Inflammatory macrophage treated with lipopolysaccharide for 4 hours (primary cell): ENCODE results near the gene CPEB1.
"Not testable (repeated sequence)": the region's sequence is repeated elsewhere in the genome, so short reads cannot be mapped to it uniquely, and the experiment has no call there.

ENCODE experiments used
- DNase-seq: peaks from one replicate; pipeline ENCODE4 v3.0.0-alpha.2; 2020

CPEB1 gene

DNA sequence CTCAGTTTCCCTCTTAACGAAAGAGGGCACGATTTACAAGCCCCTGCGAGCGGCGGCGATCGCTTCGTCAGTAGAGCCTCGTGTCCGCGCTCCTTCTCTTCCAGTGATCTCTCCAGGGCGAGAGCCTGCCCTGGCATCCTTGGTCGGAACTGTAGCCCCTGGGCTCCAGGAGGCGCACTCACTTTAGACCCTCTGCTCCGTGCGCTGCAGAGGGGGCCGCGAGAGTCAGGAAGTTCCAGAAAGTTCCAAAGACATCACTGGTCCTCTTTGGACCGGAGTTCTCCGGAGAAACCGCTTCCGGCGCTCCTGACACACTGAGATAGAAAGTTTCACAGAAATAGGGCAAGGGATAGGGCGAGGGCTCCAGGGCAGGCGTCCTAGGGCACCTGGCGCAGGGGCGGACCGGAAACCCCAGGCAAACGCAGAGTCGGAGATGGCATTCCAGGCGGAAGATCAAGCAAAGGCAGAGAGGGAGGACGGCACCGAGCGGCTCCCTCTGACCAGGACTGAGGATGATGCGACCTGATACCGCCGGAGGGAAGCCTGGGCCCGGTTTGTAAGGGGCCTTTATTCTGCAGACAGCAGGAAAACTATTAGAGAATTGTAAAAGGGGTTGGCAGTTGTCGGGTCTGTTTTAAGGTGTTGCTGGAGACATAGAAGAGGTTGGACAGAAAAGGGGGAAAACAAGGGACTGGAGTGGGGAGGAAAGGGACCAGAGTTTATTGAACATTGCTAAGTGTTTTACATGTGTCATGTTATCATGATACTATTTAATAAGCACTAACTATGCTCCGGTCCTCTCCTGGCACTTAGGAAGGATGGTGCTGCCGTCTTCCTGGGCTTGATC, 1.3 kb upstream of the CPEB1 start:
- DNase-seq = no peak

DNA sequence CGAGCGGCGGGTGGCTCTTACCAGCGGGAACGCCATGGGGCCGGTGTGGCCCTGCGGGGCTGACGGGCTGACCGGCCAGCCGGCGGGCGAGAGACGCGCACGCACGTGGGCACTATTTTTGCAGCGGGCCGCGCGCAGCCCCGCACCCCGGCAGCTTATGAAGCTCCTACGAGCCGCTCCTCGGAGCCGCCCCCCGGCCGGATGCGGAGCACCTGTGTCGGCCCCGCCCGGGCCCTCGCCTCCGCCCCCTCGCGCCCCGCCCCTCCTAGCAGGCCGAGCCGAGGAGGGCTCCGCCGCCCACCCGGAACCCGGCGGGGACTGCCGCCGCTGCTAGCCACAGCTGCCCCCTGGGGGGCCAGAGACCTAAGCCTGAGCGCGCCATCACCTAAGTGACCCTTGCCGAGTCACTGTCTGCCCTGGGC, 683 bp upstream of the CPEB1 start:
- DNase-seq = no peak

DNA sequence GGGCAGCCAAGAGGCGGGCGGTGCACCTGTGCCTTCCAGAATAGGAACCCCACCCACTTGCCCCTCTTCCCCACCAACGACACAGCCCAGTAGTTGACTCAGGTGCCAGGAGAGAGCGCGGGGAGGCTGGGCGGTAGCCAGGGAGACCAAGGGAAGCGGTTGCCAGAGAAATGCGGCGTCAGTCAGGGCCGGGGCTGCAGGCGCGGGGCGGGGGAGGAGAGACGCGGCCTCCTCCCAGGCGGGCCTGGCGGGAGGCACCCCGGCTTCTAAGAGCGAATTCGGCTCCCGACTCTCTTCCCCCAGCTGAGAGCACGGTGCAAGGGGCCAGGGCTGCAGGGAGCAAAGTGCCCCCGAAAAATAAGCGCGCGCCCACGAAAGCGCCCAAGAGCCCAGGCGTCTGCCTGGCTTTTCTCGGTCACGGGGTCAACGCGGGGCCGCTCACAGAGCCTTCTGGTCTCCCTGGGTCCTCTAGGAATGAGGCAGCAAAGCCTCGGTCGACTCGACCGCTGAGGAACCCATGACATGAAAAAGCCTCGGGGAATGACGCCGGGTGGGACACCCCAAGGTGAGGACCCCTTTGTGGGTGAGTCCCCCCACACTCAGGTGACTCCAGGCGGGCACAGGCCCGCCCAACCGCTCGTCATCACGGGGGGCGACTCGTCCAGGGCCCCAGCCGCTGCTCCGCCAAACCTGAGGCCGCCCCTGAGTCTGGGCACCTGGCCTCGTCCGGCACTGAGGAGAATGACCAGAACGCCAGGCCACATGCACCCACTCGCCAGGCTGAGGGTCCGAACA, 716 bp downstream of the CPEB1 start:
- no peak for DNase-seq

DNA sequence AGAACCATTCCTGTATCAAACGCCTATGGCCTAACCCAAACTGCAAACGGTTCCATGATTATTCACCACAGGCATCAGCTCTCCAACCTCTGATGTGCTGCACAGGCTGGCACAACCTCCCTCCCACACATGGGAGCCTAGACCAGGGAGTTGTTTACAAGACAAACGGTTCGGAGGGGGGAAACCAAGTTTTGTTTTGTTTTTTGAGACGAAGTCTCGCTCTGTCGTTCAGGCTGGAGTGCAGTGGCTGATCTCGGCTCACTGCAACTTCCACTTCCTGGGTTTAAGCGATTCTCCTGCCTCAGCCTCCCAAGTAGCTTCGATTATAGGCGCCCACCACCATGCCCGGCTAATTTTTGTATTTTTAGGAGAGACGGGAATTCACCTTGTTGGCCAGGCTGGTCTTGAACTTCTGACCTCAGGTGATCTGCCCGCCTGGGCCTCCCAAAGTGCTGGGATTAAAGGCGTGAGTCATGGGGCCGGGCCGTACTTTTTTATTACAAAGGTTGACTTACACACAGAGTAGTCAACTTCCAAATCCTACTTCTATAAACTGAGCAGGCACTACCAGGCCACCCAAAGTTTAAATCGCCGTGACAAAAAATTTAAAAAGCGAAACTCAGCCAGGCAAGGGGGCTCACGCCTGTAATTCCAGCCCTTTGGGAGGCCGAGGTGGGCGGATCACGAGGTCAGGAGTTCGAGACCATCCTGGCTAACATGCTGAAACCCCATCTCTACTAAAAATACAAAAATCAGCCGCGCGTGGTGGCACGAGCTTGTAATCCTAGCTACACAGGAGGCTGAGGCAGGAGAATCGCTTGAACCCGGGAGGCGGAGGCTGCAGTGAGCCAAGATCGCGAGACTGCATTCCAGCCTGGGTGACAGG, 2.0 kb downstream of the CPEB1 start:
- DNase-seq = not testable (repeated sequence)

DNA sequence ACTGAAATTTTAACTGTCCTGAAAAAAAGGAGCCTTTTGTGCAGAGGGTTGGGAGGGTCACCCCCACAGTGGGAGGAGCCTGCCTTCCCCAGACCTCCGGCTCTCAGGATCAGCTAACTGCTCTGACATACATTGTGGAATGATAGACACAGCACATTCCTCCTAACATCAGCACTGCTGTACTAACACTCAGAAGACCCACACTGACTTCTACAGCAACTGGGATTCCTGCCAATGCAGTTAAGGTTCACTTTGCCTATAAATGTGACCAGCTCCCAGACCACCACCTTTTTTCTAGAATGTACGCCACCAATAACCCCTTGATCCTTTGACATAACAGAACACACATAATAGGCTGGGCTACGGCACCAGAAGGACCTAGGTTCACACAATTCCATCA, 3.2 kb downstream of the CPEB1 start:
- DNase-seq = no peak

DNA sequence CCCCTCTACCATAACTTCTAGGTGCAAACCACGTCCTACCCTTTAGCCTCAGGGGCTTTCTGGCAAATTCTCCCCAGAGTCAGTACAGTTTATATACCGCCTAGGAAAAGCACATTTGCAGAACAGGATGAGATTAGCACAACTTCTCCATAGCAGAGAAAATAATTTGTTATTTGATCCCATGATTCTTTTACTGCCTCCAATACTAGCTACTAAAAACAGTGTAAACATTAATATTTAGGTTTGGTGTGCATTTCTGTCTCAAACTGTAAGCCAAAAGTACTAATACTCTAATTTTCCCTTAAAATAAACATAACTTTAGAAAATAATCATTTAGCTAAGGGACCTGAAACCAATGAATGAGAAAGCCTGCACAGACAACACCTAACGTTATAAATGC, 4.5 kb downstream of the CPEB1 start:
- DNase-seq = no peak

DNA sequence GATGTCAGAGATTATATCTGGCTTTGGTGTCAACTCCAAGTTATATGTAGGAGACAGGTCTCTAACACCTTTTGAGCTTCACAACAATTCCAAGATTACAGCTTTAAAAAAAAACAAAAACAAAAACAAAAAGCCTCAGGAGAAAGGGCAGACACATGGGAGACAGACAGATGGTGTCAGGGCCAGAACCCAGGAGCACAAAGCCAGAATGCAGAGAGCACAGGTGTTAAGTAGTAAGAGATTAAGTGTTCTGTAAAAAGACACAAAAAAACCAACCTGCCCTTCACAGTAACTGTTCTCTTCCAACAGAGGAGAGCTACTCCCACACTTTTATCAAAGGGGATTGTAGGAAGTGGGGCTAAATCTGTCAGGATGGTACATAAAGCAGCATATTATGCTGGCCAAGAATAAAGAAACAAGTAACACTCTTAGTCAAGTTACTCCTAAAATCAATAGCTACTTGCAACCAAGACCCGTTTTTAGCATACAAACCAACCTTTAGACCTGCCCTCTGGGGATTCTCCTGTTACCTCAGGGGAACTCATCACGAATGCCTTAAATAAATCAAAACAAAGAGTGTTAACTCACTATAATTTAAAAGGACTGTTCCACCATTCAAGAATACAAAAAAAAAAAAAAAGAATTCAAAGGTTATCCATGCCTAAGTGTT, 5.9 kb downstream of the CPEB1 start:
- DNase-seq = no peak

DNA sequence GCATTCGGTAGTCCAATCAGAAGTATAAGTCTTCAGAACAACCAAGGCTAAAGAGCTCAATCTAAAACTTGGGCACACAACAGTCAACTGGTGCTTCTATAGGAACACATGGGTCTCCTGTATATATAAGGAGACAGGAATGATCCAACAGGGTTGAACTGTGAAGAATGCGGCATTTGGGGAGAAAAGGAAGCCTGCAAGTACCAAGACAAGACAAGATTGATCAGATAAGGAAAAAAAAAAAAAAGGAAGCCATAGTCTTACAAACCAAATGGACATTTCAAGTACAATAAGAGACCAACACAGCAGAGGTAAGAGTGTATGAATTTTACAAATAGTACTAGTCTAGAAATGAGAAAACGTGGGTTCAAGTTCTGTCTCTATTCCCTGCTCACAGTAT, 6.5 kb downstream of the CPEB1 start:
- no peak for DNase-seq

DNA sequence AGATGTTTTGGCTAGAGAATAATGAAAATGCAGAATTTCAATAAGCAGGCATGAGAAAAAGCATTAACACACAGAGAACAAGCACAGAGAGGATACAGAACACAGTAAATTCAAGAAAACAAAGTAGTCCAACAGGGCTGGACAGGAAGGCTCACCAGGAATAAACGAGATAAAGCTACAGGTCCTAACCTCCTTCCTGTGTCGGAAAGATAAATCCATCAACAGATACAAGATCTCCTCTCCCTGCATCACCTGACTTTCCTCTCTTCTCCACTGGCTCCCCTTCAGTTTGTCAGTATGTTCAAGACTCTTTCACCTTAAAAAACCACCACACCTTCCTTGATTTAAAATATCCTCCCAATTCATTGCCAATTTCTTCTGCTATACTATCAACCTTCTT, 11.4 kb downstream of the CPEB1 start:
- no peak for DNase-seq

DNA sequence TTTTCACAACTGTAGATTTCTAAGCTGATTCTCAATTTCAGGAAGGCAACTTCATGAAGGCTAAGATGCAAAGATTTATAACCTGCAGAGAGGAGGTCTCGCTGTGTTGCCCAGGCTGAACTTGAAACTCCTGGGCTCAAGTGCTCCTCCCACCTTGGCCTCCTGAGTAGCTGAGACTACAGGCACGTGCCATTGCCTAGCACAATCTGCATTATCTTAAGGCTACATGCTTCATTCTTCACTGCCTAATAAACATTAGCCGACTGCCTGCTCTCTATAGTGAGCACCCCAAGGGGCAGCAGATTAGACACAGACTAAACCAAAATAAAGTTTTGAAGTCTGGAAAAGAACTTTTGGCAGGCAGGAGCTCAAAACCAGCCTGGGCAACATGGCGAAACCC, 17.1 kb downstream of the CPEB1 start:
- no peak for DNase-seq

DNA sequence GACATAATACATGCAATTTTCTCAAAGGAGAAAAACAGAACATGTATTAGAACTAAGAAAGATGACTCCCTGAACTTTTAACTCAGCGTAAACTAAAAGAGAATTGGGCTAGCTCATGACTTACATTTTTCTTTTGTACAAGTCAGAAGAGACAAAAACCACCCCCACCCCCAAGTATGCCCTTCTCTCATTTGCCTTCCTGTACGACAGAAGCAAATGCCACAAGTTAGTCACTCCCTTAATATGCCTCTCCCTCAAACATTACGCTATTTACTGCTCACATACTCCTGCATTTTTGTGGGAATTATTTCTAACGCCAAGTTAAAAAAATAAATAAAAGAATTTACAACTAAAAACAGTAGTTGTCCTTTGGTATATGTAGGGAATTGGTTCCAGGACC, 22.0 kb downstream of the CPEB1 start:
- no peak for DNase-seq

DNA sequence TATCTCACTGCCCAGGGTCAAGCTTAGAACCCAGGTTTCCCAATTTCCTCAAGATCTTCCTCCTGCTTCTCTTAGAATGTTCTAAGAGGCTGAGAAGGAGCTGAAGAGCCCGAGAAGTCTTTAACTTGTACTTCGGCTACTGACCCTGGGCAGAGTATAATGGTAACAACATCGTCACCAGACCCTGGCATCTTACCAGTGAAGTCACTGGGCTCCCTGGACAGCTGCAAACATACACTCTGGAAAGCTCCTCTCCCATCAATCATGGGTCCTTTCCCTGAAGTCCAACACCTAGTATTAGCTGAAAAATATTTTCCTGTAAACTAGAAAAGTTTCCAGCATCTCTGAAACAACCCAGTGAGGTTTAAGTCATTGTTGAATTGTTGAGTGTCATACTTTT, 22.7 kb downstream of the CPEB1 start:
- no peak for DNase-seq

DNA sequence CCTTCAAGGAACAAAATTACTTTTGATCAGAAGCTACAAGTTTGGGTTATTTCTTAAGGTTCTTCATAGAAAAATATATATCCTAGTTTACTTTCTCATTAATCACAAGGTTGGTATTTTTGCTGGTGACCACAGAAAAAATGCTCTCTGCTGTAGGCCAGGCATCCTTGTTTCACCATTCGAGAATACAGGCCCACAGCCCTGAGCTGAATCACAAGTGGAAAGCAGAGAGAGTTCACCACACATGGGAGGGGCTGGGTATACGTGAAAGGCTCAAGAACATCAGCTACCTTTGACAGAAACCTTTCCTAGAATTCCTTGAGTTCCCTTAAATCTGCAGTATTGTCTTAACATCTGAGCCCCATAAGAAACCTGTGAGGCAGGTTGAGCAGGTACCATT, 23.2 kb downstream of the CPEB1 start:
- DNase-seq = no peak

DNA sequence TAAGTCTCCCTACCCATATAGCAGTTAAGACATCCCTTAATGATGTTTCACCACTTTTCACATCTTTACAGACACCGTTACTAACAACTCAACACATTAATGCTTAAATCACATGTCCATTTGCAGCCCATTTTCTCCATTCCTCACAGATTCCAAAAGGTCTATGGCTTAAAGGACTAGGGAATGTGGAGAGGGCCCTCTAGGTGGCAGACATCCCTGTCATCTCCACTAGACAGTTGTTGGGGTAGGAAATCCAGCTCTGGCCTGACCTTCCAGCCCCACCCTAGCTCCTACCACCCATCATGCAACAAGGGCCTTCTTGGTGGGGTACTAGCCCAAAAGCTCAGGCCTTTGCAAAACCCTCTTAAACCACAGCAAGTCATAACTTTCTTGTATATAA, 25.2 kb downstream of the CPEB1 start:
- DNase-seq = no peak

DNA sequence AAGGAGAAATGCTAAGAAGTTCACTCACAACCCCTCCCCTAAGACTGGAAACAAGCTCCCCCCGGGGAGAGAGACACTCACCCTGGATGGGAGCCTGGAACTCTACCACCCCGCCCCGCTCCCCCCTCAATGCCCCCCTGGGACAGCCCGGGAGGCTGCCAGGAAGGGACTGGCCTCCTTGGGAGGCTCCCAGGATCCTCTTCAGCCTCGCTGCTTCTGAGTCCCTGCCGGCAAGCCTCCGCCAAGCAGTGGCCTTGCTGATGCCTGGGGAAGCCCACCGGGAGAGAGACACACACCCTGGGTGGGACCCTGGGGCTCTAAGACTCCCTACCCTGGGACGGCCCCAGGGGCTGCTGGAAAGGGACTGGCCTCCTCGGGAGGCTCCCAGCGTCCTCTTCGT, 33.4 kb downstream of the CPEB1 start:
- DNase-seq = no peak

DNA sequence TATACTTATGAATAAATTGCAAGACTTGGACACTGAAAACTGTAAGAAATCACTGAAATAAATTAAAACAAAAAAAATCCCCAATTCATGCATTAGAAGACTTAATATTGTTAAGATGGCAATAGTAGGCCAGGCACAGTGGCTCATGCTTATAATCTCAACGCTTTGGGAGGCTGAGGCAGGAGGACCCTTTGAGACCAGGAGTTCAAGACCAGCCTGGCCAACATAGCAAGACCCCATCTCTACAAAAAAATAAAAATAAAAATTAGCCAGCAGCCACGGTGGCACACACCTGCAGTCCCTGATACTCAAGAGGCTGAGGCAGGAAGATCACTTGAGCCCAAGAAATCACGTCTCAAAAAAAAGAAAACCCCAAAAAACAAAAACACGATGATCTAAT, 35.8 kb downstream of the CPEB1 start:
- no peak for DNase-seq

DNA sequence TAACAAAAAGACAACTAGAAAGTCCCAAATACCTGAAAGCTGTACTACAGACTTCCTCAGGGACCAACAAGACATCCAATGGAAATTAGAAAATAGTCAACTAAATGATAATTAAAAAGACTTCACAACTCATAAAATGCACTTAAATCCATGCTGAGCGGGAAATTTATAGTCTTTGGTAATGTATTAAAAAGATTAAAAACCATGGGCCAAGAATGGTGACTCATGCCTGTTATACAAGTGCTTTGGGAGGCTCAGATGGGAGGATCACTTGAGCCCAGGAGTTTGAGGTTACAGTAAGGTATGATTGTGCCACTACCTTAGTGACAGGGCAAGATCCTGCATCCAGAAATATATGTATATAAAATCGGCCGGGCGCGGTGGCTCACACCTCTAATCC, 45.0 kb downstream of the CPEB1 start:
- no peak for DNase-seq

DNA sequence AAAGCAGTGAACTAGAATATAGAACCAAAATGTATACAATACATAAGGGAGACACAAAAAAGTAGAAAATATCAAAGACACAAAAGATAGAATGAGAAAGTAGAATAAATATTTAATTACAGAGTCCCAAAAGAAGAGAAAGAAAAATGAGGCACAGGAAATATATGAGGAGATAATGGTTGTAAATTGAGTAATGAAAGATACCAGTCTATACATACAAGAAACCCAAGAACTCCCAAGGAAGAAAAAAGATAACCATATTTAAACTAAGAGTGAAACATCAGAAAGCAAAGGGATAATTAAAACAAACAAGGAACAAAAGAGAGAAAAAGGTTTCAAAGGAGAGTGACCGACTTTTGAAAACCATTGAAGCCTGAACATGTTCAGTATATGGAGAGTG, 47.3 kb downstream of the CPEB1 start:
- DNase-seq = no peak

DNA sequence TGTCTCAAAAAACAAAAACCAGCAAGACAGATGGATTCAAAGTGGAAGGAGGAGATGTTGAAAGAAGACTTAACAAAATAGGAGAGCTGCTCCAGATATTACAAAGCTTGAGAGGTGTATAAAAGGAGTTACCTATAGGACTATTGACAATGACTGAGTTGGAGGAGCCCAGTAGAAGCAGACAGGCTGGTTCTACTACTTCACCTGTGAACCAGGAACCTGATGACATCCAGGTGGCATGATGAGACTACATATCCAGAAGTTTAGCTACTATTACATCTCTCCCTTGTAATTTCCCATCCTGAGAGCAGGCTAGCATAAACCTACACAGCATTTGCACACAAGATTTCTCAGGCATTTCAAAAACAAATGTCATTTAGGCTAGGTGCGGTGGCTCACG, 49.3 kb downstream of the CPEB1 start:
- DNase-seq = no peak

DNA sequence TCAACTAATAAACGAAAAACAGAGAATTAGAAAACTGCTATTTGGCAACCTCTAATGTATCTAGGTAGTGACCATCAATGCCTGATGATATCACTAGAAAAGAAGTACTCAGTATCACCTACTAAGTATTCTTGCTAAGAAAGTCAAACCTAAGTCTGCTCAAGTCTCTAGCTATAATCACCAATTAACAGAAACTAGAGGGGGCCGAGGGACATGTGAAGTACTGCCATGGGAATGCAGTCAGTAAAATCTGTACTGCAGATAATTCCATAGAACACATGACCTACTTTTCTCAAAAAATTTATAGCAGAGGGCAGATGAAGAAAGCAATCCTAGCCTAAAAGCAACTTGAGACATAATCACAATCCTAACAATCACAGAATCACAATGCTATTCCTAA, 51.4 kb downstream of the CPEB1 start:
- no peak for DNase-seq

DNA sequence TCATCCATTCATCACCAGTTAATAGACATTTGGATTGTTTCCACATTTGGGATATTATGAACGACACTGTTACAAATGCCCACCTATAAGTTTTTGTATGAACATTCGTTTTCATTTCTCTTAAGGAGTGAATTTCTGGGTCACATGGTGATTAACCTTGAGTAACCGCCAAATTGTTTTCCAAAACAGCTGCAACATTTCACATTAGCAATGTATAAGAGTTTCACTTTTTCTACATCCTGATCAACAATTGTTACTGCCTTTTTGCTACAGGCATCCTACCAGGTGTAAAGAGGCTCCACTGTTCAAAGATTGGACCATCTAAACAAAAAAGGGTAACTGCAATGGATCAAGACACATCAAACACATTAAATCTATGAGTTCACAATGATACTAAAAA, 52.0 kb downstream of the CPEB1 start:
- no peak for DNase-seq

DNA sequence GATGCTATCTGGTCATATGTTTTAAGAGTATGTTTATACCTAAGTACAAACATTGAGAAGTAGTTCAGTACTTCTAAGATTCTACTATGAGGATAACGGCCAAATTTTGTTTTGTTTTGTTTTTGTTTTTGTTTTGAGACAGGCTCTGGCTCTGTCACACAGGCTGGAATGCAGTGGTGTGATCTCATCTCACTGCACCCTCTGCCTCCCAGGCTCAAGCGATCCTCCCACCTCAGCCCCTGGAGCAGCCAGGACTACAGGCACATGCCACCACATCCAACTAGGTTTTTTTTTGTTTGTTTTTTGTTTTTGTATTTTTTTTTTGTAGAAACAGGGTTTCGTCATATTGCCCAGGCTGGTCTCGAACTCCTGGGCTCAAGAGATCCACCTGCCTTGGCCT, 59.4 kb downstream of the CPEB1 start:
- DNase-seq = no peak

DNA sequence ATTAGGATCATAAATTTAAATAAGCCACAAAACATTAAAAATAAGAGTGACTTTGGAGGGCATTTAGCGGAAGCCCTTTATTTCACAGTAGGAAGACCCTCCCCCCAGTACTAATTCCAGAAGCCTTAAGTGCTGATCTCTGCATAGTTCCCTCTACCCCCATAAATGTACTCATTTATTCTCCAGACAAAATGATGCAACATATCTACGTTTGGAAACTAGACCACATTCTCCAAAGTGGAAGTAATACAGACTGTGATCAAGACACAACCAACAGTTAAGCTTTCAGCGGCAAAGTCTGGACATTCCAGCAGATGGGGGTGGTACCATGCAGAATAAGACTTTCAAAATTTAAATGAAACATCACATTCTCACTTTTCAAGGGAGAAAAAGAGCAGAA, 62.1 kb downstream of the CPEB1 start:
- DNase-seq = peak; percentile 64
